ENCODE measurements around the gene TSPAN13.
"Not testable (repeated sequence)": the region's sequence is repeated elsewhere in the genome, so short reads cannot be mapped to it uniquely, and the experiment has no call there.

TSPAN13 gene

DNA sequence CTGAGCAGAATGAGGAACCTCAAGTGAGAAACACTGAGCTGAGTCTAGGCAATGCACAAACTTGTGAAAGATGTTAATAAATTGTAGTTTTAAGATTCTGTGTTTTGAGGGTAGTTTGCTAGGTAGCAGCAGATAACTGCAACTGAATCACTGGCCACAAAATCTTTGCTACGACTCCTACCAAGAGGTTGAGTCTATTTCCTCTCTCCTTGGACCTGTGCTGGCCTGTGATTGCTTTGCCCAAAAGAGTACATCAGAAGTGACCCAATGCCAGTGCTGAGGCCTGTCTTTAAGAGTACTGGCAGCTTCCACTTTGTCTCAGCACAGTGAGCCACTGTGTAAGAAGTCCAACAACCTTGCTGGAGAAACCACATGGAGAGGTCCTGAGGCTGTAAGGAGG lies 11.9 kb upstream of the TSPAN13 start:
- DNase-seq, result no peak

DNA sequence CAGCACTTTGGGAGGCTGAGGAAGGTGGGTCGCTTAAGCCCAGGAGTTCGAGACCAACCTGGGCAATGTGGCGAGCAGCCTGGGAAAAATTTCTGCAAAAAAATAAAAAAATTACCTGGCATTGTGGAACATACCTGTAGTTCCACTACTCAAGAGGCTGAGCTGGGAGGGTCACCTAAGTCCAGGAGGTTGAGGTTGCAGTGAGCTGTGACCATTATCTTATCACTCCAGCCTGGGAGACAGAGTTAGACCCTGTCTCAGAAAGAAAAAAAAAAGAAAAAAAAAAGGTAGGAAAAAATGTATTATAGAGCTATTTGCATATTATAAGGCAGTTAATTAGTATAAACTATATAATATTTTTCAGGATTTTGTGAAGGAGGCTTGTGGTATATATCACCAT lies 11.0 kb upstream of the TSPAN13 start:
- DNase-seq, result no peak

DNA sequence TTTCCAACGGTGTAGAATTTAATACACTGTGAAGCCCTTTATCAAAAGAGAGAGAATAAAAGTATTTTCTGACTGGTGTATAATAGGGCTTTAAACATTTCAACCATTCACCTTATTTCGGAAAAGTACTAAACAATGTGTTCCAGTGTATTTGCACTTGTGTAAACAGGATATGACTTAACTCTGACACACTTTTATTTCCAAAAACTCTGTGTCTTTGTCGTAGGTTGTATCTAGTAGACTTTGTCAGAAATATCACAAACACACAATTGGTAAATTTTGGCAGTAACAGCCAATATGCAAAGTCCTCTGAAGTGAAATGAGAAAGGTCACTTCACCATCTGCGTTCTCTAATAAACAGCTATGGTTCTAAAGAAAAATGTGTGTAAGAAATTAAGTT lies 10.3 kb upstream of the TSPAN13 start:
- no peak for DNase-seq

DNA sequence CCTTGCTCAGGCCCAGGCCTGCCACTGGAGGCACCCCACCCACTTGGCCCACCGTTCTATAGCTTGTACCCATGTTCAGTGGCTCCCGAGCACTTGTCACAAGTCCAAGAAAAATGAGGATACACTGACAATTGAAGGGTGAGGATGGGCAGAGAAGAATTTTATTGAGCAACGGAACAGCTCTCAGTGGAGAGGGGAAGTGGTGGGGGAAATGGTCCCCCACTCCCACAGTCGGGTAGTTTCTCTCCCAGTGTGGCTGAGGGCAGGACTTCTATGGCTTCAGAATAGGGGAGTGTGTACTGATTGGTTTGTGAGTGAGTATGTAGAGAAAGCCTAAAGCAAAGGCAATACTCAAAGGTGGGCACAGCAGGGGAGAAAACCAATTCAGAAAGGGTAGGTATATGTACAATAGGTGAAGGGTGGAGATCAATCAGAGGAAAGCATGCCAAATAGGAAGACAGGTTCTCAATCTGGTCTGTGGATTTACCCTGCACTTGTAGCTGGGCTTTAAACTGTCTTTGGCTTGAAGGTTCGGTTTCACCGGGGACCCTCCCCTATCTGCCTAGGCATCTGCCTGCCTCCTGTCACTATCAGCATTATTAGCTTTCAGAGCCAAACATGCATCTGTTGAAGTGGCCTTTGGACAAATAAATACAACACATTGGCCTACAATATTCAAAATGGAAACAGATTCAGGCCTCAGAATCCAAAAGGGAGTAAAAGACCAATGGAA lies 8.9 kb upstream of the TSPAN13 start:
- DNase-seq, result no peak

DNA sequence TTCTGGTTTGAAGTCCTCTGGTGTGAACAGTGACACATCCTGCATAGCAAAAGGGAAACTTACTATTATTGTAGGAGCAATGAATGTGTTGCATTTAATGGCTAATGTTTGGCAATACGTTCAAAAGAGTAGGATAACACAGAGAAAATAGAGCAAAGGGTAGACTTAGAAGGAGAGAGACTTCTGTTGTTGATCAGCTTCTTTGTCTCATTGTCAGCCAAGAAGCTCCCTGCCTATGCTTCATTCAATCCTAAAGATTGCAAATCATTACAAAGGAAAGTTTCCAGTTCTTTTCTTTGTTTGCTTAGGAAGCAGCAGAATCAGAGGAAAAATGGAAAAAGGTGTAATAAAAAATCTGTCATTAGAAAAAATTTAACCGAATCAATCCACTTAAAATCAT lies 7.9 kb upstream of the TSPAN13 start:
- DNase-seq, result no peak

DNA sequence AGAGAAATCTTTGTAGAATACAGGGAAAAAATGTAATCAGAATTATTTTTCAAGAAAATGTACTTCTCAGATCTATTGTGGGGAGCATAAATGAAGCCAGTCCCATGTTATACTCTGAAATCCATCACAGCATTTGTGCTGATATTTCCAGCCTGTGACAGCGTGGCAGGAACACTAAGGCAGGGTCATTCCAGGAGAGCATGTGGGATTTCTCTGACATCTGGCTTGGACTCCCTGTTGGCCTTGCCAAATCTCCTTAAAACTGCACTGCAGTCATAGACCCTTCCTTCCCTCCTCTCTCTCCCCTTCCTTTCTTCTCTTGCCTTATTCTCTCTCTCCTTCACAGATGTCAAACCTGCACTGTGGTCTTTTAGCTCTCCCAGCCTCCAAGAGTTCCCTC lies 6.5 kb upstream of the TSPAN13 start:
- DNase-seq, result no peak

DNA sequence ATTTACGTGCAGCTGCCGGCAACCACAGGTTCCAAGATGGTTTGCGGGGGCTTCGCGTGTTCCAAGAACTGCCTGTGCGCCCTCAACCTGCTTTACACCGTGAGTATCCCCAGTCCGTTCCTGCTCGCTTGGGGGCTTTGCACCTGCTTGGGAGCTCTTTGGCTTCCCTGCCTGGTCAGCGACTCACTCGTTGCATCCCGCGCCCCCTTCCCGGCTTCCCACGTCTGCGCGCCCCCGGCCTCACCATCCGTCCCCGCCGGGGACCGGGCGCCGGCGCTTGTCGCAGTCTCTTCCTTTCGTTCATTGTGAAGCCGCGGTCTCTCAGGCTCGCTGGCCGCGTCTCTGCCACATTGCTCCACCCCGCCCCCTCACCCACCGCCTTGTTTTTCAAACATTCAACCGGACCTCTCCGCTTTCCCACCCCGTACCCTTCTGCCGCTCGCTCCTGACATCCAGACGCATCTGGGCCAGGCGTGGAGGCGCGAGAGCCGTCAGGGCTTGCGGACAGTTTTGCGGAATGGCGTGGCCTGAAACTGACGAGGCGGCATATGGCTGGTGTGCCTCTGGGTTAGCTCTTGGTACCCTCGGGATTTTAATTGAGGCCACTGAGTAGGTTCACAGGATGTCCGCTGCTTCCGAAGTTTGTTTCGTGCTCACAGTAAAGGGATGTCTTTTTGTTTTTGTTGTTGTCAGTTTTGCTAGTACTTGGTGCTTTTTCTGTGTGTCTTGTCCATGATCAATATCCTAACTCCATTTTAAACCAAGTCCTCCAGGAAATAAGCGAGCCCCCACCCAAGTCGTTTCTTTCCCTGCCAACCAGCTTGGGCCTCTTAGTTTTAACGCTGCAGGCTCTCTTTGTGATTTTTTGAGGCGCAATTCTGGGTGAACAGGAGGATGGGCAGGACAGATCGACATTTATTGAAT lies 639 bp downstream of the TSPAN13 start:
- peak; percentile 19 for DNase-seq

DNA sequence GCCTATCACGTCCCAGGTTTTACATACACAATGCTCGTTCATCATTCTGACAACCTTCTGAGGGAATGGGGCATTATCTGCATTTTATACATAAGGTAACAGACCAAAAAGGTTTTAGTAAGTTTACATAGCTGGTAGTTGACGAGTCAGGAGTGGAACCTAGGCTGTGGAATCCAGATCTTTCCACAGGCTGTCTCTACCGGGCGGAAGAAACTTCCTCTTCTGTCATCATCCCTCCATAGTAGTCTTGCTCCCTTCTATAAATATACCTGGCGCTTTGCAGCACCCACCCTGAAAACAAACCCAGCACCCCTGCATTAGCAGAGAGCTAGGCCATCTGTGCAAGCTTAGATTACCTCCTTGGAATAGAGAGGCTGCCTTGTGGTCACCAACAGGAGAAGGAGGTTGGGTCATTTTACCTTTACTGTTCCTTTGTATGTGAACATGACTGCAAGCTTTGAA lies 1.3 kb downstream of the TSPAN13 start:
- no peak for DNase-seq

DNA sequence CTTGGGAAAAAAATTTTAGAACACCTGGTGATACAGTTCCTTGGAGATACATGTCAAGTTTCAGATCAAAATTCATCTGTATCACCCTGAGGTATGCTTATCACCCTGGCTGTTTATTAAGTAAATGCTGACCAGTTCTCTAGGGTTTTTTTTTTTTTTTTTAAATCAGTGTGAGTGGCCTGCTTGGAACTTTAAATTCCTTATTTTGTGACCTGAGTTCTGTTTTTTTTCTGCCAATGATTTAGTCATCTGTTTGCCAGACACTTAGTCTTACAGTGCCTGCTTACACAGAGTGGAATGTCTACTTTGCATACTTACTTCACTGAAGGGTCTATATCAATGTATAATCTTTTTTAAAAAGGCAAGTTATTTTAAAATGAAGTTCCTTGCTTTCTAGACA lies 1.8 kb downstream of the TSPAN13 start:
- peak; percentile 13 for DNase-seq

DNA sequence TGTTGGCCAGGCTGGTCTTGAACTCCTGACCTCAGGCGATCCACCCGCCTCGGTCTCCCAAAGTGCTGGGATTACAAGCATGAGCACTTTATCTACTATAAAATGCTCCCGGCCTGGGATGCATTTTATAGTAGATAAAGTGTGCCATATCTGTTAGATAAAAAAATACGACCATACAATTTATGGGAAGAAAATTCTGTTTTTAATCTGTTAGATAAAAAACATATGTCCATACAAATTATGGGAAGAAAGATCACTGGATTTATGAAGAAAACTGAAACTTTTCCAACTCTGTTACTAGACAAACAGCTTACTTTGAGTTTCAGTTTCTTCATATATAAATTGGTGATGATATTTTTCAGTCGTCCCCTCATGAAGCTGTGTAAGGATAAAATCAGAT lies 4.5 kb downstream of the TSPAN13 start:
- DNase-seq, result no peak

DNA sequence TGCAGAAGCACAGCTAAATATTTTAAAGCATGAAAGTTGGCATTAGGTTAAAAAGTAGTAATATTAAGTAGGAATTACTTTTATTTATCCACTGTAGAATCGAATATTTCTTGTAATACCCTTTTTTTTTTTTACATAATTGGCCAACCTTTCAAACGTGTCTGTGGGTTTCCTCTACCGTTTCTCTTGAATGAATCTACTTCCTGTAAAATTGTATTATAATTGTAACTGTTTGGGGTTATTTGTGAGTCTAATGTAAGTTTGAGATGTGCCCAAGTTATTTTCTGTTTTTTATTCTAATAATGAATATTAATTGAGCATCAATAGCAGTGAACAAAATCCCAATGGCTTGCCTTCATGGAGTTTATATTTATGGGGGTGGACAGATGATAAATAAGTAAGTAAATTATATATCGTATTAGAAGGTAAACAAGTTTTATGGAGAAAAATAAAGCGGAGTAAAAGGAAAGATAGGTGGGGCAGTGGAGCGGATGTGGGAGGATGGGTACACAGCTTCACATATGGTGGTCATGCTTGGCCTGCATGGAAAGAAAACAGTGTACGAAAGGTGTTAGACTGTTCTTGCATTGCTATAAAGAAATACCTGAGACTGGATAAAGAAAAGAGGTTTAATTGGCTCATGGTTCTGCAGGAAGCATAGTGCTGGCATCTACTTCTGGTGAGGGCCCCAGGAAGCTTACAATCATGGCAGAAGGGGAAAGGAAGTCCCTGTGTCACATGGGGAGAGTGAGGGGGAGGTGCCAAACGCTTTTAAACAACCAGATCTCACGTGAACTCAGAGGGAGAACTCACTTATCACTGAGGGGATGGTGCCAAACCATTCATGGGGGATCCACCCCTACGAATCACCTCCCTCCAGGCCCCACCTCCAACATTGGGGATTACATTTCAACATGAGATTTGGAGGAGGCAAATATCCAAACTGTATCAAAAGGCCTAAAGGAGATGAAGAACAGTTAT lies 5.4 kb downstream of the TSPAN13 start:
- no peak for DNase-seq

DNA sequence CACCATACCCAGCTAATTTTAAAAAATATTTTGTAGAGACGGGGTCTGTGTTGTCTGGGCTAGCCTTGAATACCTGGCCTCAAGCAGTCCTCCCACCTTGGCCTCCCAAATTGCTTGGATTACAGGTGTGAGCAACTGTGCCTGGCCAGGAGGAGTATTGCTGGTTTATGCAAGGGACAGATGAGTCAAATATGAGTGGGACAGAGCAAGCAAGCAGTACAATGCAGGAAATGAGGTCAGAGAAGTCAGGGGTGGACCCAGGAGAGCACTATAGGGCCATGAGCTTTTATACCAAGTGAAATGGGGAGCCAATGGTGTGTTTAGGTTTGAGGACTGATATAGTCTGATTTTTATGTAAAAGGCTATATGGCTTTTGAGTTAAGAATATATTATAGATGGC lies 6.3 kb downstream of the TSPAN13 start:
- DNase-seq, result no peak

DNA sequence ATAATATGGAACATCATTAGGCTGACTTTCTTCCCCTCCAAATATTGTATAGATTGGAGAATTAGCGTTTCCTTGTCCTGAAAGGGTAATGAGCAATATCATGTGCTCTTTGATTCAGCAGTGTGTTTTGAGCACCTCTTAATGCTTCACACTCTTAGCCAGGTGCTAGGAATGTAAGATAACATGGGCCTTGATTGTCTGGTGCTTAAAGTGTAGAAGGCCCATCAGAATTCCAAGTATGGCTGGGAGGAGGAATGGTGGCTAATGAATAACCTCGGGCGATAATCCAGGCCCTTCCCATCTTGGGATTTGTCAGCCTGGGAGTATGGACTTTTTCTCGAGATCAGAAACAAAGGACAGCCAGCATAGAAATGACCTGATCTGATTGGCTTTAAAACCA lies 8.6 kb downstream of the TSPAN13 start:
- no peak for DNase-seq

DNA sequence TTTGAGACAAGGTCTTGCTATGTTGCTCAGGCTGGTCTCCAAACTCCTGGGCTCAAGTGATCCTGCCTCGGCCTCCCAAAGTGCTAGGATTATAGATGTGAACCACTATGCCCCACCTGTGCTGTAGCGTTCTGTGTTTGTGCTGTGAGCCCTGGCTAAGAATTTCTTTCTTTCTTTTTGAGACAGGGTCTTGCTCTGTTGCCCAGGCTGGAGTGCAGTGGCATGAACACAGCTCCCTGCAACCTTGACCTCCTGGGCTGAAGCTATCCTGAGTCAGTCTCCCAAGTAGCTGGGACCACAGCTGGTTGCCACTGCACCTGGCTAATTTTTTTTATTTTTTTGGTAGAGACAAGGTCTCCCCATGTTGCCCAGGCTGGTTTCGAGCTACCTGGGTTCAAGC lies 11.4 kb downstream of the TSPAN13 start:
- DNase-seq, result no peak

DNA sequence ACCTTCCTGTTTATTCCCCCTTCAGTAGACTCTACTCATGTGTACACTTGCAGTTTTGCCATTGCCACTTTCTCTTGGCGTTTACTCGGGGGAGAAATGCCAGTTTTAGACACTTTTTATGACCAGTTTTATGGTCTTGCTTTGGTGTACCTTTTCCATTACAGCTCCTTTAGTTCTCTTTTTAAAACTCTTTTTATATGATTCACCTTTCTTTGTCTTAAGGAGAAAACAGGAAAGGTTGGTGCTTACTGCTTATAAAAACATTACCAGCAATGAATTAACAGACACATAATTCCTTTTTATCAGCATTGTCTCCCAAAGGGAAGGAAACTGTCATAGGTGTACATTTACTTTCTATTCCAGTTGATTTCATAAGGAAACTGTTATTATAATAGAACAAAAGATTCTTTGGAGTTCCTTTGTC lies 11.9 kb downstream of the TSPAN13 start:
- no peak for DNase-seq

DNA sequence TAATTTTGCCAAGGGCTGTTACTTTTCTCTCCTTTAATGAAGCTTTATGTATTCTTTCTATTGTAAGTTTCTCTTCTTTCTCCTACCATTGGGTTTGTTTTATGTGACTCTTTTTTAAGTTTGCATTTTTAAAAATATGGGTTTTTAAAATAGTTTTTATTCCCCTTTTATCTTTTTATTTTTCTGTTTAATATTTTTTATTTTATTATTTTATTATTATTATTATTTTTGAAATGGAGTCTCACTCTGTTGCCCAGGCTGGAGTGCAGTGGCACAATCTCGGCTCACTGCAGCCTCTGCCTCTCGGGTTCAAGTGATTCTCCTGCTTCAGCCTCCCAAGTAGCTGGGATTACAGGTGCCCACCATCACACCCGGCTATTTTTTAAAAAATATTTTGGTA lies 16.4 kb downstream of the TSPAN13 start:
- DNase-seq, result not testable (repeated sequence)

DNA sequence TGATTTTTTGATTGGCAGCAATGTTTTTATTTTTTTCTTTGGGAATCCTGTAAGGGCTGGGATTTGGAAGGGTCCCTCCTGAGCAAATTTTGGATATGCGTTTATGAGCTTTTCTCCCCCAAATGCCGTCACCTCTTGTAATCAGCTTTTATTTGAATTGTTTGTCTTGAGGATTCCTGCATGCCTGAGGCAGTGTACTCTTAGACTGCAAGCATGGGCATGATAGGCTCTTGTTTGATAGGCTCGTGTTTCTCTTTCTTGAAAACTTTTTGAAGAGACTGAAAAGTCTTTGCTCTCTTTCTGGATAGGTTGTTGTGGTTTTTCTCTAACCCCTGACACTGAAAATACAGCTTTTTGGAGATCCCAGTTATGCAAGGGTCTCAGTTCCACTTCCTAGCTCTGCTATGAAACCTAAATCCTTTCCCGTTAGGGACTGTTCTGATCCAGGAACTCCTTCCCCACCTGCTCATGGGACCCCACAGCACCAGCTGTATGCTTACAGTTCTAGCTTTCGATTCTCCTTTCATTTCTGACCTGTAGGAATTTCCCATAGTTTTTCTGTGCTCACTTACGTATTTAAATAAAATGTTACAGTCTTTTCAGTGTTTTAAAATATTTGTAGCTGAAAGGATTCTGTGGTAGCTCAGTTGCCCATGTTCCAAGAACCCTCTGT lies 17.2 kb downstream of the TSPAN13 start:
- DNase-seq, result no peak

DNA sequence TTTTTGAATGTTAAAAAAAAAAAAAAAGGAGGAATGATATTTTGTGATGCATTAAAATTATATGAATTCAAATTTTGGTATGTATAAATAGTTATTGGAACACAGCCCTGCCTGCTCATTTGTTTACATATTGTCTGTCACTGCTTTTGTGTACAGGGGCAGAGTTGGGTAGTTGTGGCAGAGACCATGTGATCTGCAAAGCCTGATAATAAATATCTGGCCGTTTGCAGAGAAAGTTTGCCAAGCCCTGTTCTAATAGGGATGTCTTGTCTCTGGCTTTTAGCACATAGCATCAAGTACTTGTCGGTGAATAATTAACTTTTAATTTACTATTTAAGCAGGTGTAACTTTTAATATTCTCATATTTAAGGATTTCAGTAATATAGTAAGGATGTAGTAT lies 19.8 kb downstream of the TSPAN13 start:
- no peak for DNase-seq

DNA sequence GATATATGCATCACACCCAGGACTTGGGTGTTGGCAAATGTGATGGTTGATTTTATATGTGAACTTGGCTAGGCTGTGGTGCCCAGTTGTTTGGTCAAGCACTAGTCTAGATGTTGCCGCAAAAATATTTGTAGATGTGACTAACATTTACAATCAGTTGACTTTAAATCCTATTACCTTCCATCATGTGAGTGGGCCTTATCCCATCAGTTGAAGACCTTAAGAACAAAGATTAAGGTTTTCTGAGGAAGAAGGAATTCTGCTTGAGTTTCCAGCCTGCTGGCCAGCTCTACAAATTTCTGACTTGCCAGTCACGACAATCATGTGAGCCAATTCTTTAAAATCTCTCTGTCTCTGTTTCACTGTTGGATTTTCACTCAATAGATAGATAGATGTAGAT lies 20.3 kb downstream of the TSPAN13 start:
- no peak for DNase-seq

DNA sequence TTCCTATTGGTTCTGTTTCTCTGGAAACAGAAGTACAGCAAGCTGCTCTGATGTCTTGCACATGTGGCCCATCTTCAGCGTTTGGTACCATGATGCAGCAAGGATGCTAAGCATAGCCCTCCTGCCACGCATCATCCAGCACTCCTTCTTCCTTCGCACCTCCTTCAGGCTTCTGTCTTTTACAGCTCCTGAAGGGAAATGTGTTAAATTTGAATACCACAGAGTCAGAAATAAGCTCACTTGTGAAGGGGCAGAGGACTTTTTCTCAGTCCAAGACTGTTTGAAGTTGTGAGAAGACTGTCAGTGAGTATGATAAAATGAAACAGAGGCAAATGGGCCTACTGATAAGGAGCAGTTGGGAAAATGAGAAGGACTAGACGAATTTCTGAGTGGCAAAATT lies 20.7 kb downstream of the TSPAN13 start:
- DNase-seq, result no peak

DNA sequence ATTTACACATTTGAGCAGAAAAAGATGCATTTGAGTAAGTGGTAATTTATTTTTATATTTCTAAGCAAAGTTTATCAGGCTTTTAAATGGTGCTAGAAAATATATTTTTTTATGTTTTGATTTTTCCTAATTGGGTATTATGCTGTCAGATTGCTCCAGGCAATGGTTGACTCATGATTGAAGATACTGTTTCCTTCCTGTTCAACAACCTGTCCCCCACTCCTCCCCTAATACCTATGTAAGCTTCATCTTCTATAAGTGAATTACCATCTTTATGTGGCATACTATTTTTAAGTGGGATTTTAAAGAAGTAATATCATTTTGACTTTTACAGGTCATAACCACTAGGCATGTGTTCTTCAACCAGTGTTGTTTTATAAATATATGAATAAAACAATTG lies 21.4 kb downstream of the TSPAN13 start:
- DNase-seq, result no peak

DNA sequence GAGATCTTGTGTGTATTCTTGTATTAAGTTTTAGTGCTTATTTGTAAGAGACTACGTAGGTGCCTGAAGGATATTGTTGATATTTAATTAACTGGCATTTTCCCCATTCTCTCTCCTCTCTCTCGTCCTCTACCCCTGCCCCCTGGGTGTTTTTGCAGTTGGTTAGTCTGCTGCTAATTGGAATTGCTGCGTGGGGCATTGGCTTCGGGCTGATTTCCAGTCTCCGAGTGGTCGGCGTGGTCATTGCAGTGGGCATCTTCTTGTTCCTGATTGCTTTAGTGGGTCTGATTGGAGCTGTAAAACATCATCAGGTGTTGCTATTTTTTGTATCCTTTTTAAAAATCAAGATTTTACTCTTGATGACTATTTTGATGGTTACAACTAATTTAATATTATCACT lies 22.5 kb downstream of the TSPAN13 start:
- no peak for DNase-seq

Measured in fibroblast of skin of right quadriceps (primary cell).